HT1080 (cell line): ENCODE results near the gene CMTM2. TPM values are rescaled to one million over a fixed set of nuclear protein-coding genes. Genes with fewer than 3 reads are reported as not detected.
"Not testable (repeated sequence)": the region's sequence is repeated elsewhere in the genome, so short reads cannot be mapped to it uniquely, and the experiment has no call there.

Experiments
- DNase-seq: peaks from one replicate; pipeline ENCODE4 v3.0.0-alpha.2; 2015; ENCODE audit warnings: low read depth
- total RNA-seq: library from RNA; depleted of rRNA; stranded (reverse); fragments of >200 nt; shearing (Covaris generic); gene quantifications from 2 replicates; pipeline ENCODE4 v1.2.3, GENCODE V29; 2014

CMTM2 gene
- total RNA-seq, 1 experiment from 2014 or later = not detected

DNA sequence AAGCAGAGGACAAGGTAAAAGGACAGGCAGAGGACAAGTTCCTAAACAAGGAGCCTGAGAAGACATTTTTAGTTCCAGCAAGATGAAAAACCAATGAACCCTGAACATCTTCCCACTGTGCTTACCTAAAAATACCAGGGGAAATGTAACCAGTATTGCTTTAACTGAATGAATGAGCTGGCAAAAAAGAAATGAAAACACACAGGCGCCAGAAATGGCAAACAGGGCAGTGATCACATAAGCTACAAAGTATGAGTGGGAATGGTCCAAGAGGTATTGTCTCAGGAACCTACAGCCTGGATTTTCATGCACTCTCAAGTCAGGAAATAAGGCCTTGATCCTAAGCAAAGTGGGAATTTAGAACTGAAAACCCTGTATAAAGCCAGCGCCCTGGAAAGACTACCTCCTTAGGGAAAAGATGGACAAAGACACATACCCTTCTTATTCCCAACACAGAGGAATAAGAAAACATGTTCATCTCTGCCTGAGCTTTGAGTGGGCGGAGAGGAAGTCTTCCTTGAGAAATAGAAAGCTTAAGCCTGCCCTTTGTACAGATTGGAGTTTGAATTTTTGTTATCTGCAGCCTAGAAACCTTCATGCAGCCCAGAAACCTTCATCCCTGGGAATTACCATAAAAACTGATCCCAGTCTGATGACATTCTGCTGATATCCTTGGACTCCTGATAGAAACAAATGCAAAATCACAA, 2.1 kb downstream of the CMTM2 start:
- no peak for DNase-seq

DNA sequence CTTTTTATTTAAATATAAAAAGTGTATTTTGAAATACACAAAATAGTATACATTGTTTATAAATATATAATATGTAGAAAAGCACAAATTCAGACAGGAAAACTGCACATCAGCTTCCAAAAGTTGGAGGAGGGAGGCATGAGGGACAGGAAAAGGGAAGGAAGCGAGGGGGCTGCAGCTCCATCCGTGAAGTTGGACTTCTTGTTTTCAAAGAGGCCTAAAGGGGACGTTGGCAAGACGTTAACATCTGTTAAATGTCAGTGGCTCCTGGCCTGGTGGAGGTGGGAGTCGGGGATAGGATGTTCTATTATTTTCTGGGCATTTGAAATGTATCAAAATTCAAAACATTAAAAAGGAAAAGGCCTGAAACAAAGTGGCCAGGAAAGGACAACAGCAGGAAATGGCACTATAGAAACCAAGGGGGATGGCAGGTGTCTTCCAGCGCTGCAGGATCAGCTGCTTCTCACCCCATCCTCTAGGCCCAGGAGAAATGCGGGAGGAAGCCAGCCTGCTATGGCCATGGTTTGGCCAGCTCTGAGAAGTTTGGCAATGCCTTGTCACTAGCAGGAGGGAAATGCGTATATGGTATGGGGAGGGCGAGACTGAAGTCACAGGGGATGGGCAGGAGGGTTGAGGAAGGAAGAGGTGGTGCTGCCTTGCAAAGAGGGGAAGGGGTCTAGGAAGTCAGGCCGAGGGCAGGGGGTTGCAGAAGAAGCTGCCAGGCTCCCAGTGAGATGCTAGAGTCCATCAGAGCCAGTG, 6.4 kb downstream of the CMTM2 start:
- no peak for DNase-seq

DNA sequence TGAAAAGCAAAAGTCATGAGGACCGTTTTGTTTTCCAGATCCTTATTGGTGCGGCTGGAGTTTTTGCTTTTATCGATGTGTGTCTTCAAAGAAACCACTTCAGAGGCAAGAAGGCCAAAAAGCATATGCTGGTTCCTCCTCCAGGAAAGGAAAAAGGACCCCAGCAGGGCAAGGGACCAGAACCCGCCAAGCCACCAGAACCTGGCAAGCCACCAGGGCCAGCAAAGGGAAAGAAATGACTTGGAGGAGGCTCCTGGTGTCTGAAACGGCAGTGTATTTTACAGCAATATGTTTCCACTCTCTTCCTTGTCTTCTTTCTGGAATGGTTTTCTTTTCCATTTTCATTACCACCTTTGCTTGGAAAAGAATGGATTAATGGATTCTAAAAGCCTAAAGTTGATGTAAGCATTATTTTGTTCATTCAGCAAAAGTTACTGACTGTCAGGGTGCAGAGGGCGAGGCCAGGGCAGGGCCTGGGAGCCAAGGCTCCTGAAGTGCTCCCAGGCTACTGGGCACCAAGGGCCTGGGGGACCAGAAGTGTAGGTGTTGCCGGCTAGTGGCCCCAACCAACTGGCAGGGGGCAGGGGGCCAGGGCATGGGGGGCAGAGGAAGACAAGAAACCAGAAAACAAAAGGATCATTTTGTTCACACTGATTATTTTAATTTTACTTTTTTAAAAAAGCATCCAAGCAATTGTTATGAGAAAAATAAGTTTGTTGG, 8.8 kb downstream of the CMTM2 start:
- no peak for DNase-seq

DNA sequence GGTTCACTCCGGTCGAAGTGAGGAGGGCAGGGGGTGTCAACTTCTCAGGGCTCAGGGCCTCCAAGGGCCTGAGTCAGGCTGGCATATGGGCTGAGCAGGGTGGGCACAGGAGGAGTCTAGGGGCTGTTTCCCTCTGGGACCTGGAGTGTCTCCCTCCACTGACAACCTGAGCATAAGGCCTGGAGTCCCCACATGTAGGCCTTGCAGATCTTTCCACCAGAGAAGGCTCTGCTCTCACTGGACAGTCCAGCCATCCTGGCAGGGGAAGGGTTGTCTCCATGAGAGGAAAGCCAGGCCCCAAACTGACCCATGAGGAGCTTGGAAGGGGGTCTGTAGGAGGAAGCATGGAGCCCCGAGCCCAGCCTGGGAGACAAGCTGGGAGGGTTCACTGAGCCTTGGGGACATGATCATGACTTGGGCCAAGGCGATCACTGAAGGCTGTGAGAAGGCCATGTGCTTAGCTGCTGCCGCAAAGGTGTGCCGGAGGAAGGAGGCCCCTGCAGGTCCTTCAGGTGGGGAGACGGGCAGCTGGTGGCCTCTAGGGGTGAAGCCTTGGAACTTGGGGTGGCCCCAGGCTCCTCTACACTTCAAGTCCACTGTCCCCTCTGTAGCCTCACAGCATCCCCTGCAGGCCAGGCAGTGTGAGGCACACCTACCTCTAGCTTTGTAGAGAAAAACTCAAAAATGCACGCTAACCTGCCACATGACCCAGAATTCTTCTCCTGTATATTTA, 9.9 kb downstream of the CMTM2 start:
- no peak for DNase-seq

DNA sequence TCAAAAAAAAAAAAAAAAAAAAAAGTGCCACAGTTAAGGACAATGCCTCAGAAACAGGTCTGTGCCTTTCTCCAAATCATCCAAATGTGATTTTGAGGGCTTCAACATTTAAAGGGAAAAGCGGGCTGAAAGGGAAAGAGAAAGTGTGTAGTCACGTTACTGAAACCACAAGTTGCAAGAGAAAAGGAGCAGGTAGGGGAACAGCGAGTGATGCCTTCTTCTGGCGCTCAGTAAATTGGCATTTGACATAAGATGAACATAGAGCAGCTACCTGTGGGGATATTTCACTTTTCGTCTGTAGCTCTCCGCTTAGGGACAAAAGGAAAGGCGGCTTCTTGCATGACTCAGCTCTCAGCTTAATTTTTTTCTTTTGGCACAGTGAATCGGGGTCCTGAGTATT, 11.1 kb downstream of the CMTM2 start:
- no peak for DNase-seq

DNA sequence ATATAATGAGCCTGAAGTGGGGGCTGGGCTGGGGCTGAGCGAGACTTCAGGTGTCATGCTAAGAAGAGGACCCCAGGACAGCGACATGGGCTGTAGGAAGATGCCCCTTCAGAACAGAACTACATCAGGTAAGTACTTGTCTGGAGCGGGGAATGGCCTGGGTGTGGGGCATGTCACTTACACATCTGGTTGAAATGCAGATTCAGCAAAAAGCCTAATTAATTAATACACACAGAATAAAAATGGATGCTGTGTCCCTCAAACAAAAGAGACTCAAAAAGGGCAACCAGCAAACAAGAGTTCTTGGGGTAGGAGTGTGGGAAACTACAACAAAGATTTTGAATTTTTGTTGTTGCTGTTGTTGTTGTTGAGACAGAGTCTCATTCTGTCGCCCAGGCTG, 11.8 kb downstream of the CMTM2 start:
- no peak for DNase-seq

DNA sequence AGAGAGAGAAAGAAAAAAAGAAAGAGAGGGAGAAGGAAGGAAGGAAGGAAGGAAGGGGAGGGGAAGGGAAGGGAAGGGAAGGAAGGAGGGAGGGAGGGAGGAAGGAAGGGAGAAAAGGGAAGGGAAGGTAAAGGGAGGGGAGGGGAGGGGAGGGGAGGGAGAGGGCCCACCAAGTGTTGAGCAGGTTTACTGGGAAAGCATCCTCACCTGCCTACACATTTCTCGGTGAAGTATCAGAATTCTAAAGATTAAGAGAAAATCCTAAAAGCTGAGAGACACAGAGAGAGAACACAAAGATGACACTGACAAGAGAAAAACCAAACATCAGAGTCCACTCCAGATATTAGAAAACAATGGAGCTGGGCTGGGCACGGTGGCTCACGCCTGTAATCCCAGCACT, 13.0 kb downstream of the CMTM2 start:
- no peak for DNase-seq

DNA sequence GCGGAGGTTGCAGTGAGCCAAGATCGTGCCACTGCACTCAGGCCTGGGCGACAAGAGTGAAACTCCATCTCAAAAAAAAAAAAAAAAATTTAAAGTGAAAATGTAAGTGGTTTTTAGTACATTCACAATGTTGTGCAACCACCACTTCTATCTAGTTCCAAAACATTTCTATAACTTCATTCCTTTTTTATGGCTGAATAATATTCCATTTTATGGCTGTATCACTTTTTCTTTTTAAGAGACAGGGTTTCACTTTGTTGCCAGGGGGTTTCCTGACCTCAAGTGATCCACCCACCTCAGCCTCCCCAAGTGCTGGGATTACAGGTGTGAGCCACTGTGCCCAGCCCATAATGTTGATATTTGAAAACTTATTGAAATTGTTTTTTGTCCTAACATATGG, 13.6 kb downstream of the CMTM2 start:
- no peak for DNase-seq

DNA sequence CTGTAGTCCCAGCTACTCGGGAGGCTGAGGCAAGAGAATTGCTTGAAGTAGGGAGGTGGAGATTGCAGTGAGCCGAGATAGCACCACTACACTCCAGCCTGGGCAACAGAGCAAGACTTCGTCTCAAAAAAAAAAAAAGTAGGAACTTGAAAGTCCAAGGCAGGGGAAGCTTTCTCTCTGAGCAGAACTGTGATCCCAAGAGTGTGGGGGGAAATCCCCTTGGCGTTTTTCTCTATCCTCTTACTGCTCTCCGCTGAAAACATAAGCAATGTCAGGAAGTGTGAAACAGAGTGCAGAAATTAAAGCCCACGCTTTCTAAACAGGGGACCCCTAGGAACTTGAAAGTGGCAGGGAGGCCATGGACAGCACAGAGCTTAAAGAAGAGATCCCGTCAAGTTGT, 15.5 kb downstream of the CMTM2 start:
- DNase-seq = no peak

DNA sequence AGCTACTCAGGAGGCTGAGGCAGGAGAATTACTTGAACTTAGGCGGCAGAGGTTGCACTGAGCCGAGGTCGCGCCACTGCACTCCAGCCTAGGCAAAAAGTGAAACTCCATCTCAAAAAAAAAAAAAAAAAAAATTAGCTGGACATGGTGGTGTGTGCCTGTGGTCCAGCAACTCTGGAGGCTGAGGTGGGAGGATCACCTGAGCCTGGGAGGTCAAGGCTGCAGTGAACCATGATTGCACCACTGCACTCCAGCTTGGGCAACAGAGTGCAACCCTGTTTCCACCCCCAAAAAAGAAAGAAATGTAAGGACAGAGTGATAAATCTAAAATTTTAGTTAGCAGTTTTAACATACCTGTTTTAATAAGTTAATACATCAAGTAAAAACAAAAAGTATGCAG, 17.3 kb downstream of the CMTM2 start:
- DNase-seq = not testable (repeated sequence)

DNA sequence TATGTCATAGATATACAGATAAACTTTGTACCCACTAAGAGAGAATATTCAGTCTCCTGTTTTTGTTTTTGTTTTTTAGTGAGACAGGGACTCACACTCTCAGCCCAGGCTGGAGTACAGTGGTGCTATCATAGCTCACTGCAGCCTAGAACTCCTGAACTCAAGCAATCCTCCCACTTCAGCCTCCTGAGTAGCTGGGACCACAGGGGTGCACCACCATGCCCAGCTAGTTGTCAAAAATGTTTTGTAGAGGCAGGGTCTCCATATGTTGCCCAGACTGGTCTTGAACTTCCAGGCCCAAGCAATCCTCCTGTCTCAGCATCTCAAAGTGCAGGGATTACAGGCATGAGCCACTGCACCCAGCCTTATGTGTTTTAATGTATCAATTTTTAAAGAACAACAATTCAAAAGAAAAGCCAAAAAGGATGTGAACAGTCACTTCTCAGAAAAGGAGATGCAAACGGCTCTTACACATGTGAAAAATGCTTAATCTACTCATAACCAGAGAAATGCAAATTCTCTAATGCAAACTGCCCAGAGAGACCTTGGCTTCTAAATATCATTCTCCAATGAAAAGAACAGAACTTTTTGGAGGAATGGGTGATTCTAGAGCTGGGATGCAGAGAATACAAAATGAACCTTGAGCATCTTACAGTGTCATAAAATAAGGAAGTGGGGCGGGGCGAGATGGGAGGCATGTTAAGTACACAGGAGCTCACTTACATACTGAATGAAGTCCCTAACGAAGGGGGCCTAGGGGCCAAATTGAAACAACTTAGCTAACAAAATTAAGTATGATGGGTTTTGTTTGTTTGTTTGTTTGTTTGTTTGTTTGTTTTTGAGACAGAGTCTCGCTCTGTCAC, 18.0 kb downstream of the CMTM2 start:
- no peak for DNase-seq

DNA sequence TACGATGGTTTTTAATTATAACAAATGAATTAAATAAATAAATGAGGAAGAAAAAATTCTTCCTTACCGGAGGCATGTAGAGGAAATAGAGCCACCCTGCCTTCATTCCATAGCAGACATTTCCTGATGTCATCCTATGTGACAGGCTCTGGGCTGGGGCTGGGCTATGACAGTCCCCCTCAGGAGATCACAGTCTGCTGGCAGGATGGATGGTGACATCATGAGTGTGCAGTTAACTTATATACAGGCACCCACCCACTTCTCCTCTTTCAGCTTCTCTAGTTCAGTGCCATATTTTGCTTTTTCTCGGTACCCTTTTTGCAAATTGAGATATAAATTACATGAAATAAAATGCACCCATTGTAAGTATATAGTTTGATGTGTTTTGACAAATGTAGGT, 18.8 kb downstream of the CMTM2 start:
- DNase-seq = no peak

DNA sequence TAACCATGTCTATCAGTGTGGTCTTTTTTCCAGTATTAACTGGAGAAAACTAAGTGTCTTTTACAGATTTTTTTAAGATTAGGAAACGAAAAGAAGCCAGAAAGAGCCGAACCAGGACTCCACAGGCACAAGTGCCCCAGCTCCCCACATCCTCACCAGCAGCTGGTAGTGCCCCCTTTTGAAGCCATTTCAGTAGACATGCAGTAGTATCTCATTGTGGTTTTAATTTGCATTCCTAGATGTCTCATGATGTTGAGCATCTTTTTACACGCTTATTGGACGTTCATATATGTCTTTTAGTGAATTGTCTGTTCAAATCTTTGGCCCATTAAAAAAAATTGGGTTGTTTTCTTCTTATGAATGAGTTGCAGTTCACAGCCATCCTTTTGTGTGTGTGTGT, 20.5 kb downstream of the CMTM2 start:
- no peak for DNase-seq

DNA sequence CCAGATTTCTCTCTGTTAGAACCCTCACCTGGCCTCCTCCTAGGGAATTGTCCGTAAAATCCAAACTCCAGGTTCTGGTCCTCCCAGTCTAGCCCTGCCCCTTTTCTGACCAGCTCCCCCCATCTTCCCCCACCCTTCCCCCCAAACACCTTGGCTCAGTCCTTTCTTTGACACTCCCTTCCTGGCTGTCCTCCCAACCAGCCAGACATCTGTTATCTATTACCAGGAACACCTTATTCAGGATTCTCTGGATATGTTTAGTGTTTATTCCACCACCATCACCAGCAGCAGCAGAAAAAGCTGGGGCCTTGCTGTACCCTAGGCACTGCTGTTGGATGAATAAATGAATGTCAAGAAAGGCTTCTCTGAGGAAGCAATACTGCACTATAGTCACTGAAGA, 21.2 kb downstream of the CMTM2 start:
- no peak for DNase-seq

DNA sequence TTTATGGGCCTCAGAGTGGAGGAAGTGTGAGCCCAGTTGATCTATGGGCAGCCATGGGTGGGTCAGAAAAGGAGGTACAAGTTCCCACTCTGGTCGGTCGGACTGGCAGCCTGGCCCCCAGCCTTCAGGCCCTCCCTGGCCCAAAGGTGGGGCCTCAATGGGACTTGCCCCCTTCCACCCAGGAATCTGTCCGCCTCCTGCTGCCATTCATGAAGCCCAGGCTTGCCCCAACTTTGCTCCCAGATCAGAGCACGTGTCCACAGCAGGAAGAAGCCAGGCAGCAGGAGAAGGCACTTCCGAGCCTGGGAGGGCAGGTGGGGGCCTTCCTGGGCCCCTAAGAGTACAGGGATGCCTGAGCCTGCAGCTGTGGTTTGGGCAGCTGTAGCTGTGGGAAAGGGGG, 22.2 kb downstream of the CMTM2 start:
- DNase-seq = no peak

DNA sequence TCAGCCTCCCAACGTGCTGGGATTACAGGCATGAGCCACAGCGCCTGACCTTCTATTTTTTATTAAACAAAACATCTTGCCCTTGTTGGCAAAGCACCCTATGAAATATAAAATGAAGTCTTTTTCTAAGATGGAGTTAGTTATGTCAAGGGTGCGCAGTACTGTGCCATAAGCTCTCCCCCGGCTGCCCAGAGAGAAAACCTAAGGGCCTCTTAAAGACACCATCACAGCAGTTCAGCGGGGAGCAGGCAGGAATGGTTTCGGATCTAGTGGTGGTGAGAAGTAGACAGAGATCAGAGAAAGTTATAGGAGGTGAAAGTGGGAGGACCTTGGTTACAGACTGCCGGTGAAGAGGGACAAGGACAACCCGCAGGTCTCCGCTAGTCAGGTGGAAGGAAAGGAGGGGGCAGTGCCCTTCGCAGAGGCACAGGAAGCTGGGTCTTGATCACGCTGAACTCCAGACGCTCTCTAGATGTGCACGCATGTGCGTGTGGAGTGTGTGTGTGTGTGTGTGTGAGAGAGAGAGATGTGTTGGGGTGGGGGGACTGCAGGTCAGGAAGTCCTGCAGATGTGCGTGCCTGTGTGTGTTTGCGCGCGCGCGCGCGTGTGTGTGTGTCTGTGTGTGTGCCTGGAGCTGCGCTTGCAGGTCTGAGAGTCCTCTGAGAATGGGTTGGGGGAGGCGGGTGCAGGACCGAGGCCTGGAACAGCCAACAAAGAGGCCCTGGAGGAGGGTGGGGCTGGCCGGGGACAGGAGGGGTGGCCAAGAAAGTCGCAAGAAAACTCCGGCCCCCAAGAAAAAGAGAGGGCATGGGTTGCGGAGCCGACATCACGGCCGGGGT, 24.5 kb downstream of the CMTM2 start:
- peak; percentile 41 for DNase-seq

DNA sequence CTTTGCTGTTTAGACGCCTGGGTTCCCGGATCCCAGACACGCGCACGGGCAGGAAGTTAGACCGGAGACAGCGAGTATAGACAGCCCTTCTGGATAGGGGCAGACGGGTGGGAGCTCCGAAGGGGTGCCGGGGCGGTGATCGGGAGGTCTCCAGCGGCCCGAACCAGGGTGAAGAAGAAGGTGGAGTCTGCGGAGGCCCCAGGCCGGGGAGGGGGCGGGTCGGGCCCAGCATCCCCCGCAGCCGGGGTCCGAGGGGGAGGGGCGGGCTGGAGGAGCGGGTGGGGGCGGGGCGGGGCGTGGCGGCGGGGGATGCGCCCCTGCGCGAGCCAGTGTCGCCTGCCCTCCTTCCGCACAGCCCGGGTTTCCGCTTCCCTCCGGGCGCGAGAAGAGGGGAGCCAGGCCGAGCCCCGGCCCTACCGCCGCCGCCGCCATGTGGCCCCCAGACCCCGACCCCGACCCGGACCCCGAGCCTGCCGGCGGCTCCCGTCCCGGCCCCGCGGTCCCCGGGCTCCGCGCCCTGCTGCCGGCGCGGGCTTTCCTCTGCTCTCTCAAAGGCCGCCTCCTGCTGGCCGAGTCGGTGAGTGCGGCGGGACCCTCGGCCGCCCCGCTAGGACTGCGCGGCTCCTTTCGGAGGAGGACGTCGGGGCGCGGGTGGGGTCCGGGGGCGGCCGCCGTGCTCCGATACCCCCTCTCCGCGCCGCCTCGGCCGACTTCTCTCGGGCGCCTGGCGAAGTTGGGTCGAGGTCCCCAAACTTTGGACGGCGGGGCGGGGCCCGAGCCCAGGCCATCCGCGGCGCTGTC, 25.3 kb downstream of the CMTM2 start, which contains the start of gene CMTM3:
TSS of gene CMTM3 (plus strand) at position 329 of the 801 bp plus-strand sequence. CDS start at position 431, 102 bp downstream.
- peak; percentile 46 for DNase-seq

DNA sequence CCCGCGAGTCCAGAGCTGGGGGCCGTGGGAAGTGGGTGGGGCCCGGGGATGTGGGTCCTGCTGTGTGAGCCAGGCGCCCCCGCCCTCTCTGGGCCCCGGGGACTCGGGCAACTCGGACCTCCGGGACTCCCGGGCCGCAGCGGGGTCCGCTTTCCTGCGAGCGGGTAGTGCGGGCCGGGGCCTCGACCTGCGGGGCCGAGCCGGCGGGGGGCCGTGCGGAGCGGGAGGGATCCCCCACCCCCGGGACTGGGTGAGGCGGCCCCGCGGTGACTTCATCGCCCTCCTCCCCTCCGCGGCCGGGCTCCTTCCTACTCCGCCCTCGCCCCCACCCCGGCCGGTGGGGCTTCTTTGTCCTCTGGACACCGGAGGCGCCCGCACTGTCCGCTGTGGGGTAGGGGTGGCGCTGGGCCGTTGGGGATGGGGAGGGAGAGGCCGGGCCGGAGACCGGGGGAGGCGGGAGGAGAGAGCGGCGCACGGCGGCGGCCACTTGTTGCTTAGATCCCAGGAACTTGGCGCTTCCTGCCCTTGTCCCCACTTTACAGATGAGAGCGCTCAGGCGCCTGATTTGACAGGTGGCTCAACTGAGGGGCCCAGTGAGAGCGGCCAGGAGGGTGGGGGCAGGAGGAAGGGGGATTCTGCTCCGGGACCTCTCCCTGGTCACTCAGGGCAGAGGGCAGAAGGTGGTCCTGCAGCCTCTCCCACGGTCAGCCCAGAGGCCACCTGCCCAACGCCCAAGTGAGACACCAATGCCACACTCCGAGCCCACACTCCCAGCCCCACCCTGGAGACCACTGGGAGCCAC, 26.1 kb downstream of the CMTM2 start:
- DNase-seq = peak; percentile 24
